Kidney epithelial cell (primary cell): Measurements from ENCODE around the gene SORCS2. TPM values are rescaled to one million over a fixed set of nuclear protein-coding genes. Genes with fewer than 3 reads are reported as not detected.

Experiments
- DNase-seq: peaks from one replicate; pipeline ENCODE4 v3.0.0-alpha.2; 2010; ENCODE audit warnings: low read depth
- H3K27me3 ChIP-seq: 2 replicates; pipeline ENCODE4 v1.6.0; 2011; ENCODE audit warnings: low read length; ENCODE audit not compliant: control insufficient read depth, insufficient read depth
- H3K36me3 ChIP-seq: 2 replicates; pipeline ENCODE4 v1.5.1; 2011; ENCODE audit warnings: low read length; ENCODE audit not compliant: control insufficient read depth, insufficient read depth
- H3K4me3 ChIP-seq: 2 replicates; pipeline ENCODE4 v1.5.1; 2011; ENCODE audit warnings: low read depth, mild to moderate bottlenecking, control low read depth, low read length
- CTCF ChIP-seq: IDR thresholded peaks from 2 replicates; pipeline ENCODE4 v1.5.1; 2011; ENCODE audit warnings: mild to moderate bottlenecking, moderate library complexity, low read length, control low read depth, inconsistent platforms; ENCODE audit not compliant: insufficient read depth, poor library complexity, severe bottlenecking
- total RNA-seq: library from RNA; depleted of rRNA; stranded (reverse); fragments of >200 nt; gene quantifications from 2 replicates; pipeline ENCODE4 v1.2.3, GENCODE V29; 2015

The SORCS2 gene
- total RNA-seq, 1 donor from 2014 or later, result 1.4 TPM

GRCh38 chr4:7712021-7712671 lies 519.8 kb downstream of the SORCS2 start:
- Histone ChIP-seq H3K4me3 (no peak overlapping the region), H3K27me3 (no peaks in the 10 kb centered on the region), H3K36me3 (no peaks in the 10 kb centered on the region)
- no peak for DNase-seq
- TF ChIP-seq CTCF, result no peak

GRCh38 chr4:7713757-7714156 lies 521.4 kb downstream of the SORCS2 start:
- DNase-seq, result no peak
- Histone ChIP-seq H3K27me3 (peaks cover 3% of the 10 kb centered on the region), H3K4me3 (no peak overlapping the region), H3K36me3 (no peaks in the 10 kb centered on the region)
- TF ChIP-seq CTCF, result no peak

GRCh38 chr4:7714176-7714575 lies 521.8 kb downstream of the SORCS2 start:
- no peaks in the 10 kb centered on the region for H3K36me3 ChIP-seq
- DNase-seq, result no peak
- no peak for TF ChIP-seq CTCF
- H3K4me3 ChIP-seq, result no peak overlapping the region
- peaks cover 5% of the 10 kb centered on the region for H3K27me3 ChIP-seq

GRCh38 chr4:7714738-7715137 lies 522.4 kb downstream of the SORCS2 start:
- Histone ChIP-seq H3K4me3 (no peak overlapping the region), H3K36me3 (no peaks in the 10 kb centered on the region), H3K27me3 (peaks cover 10% of the 10 kb centered on the region)
- DNase-seq, result no peak
- no peak for TF ChIP-seq CTCF

GRCh38 chr4:7715271-7716009 lies 523.1 kb downstream of the SORCS2 start:
- no peak for TF ChIP-seq CTCF
- no peaks in the 10 kb centered on the region for H3K36me3 ChIP-seq

More at GRCh38 chr4:7715271-7716009, 523.1 kb downstream of the SORCS2 start:
- Histone ChIP-seq H3K4me3 (no peak overlapping the region), H3K27me3 (peaks cover 13% of the 10 kb centered on the region)
- no peak for DNase-seq
